Neural progenitor cell (in vitro differentiated cells): ENCODE measurements around the gene ASH1L.
"Not testable (repeated sequence)": the region's sequence is repeated elsewhere in the genome, so short reads cannot be mapped to it uniquely, and the experiment has no call there.

Experiments used
- CTCF ChIP-seq: fragments of 200-600 bp; sonication (generic); IDR thresholded peaks from 2 replicates; pipeline ENCODE4 v1.5.1; 2017; ENCODE audit warnings: antibody characterized with exemption, mild to moderate bottlenecking
- EZH2 ChIP-seq: fragments of 200-600 bp; sonication (generic); IDR thresholded peaks from 2 replicates; pipeline ENCODE4 v1.6.1; 2017; ENCODE audit warnings: antibody characterized with exemption, mild to moderate bottlenecking, moderate library complexity
- EZH2phosphoT487 ChIP-seq: fragments of 200-600 bp; sonication (generic); IDR thresholded peaks from 2 replicates; pipeline ENCODE4 v1.6.1; 2017; ENCODE audit warnings: antibody characterized with exemption

GRCh38 chr1:155411840-155412239, 150.8 kb downstream of the ASH1L start:
- TF ChIP-seq EZH2, CTCF, EZH2phosphoT487: not testable (repeated sequence)
